Nephron progenitor cell (in vitro differentiated cells): Measurements from ENCODE around the gene CNPPD1.

Experiments used
- DNase-seq: peaks from one replicate; pipeline ENCODE4 v3.0.0; 2021
- H3K27ac Mint-ChIP-seq: 2 replicates; pipeline ENCODE4 v1.8.0; 2021; ENCODE audit warnings: mild to moderate bottlenecking, moderate library complexity, mixed read lengths
- H3K27me3 Mint-ChIP-seq: 2 replicates; pipeline ENCODE4 v1.8.0; 2021; ENCODE audit warnings: mild to moderate bottlenecking, low read depth, mixed read lengths; ENCODE audit not compliant: poor library complexity
- H3K36me3 Mint-ChIP-seq: 2 replicates; pipeline ENCODE4 v1.8.0; 2021; ENCODE audit warnings: low read depth, mixed read lengths
- H3K4me1 Mint-ChIP-seq: 2 replicates; pipeline ENCODE4 v1.8.0; 2021; ENCODE audit warnings: mixed read lengths
- H3K4me3 Mint-ChIP-seq: 2 replicates; pipeline ENCODE4 v1.8.0; 2021; ENCODE audit warnings: mild to moderate bottlenecking, moderate library complexity, mixed read lengths
- H3K9me3 Mint-ChIP-seq: 2 replicates; pipeline ENCODE4 v1.8.0; 2021; ENCODE audit warnings: mild to moderate bottlenecking, moderate library complexity, mixed read lengths
- TF ChIP-seq, protein P1 (sequence below): fragments of 200-600 bp; sonication (generic); IDR thresholded peaks from 2 replicates; pipeline ENCODE4 v1.5.0; 2021; ENCODE audit warnings: antibody characterized with exemption

CNPPD1 gene

DNA sequence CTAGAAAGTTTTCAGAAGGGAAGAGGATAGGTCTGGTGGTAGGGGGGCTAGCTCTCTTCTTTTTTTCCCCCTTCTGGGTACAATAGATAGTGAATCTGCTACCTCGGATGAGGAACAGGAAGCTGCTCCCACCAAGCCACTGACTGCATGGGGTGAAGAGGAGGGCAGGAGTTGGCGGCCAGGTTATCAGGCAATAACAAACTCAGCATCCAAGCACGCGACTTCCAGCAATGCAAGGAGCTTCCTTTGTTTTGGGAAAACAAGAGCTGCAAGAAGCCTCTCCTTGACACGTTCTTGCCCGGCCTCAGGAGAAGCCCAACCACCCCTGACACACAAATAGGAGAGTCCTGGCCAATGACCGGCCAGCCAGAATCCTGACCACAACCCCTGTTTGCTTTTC, 48.3 kb downstream of the CNPPD1 start:
- no peaks in the 10 kb centered on the region for H3K36me3 Mint-ChIP-seq
- peaks cover 5% of the 10 kb centered on the region for H3K4me1 Mint-ChIP-seq
- H3K4me3 Mint-ChIP-seq, result no peak overlapping the region
- H3K27ac Mint-ChIP-seq, result no peak overlapping the region
- TF ChIP-seq, protein P1, sequence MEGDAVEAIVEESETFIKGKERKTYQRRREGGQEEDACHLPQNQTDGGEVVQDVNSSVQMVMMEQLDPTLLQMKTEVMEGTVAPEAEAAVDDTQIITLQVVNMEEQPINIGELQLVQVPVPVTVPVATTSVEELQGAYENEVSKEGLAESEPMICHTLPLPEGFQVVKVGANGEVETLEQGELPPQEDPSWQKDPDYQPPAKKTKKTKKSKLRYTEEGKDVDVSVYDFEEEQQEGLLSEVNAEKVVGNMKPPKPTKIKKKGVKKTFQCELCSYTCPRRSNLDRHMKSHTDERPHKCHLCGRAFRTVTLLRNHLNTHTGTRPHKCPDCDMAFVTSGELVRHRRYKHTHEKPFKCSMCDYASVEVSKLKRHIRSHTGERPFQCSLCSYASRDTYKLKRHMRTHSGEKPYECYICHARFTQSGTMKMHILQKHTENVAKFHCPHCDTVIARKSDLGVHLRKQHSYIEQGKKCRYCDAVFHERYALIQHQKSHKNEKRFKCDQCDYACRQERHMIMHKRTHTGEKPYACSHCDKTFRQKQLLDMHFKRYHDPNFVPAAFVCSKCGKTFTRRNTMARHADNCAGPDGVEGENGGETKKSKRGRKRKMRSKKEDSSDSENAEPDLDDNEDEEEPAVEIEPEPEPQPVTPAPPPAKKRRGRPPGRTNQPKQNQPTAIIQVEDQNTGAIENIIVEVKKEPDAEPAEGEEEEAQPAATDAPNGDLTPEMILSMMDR, result no peak
- peaks cover 6% of the 10 kb centered on the region for H3K27me3 Mint-ChIP-seq
- DNase-seq, result no peak
- H3K9me3 Mint-ChIP-seq, result no peaks in the 10 kb centered on the region

DNA sequence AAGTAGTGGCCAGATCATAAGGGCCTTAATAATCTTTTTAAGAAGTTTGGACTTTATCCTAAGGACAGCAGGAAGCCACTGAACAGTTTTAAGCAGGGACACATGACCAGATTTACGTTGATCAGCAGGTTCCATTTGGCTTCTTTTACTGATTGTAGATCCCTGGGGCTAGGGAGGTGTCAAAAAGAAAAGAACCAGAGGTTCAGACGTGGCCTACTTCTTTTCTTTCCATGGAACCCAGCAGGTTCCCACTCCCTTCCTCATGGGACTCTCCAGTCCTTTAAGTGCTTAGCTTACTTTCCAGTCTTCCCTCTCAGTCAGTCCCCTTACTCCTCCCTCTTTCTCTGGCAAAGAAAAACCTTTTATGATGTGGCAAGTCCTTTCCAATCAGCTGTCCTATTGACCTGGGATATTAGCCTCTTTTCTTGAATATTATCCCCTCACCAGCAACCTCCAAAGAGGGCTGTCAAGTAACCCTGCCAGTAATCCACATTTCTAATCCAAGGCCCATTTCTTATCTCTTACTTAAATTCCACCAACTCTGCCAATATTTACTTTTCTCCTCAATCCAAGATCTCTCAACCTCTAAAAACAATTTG, 49.6 kb downstream of the CNPPD1 start:
- TF ChIP-seq, protein P1, result no peak
- Mint-ChIP-seq H3K36me3 (no peaks in the 10 kb centered on the region), H3K9me3 (no peaks in the 10 kb centered on the region), H3K4me3 (no peak overlapping the region), H3K27me3 (peaks cover 6% of the 10 kb centered on the region), H3K4me1 (peaks cover 5% of the 10 kb centered on the region), H3K27ac (no peak overlapping the region)
- no peak for DNase-seq

DNA sequence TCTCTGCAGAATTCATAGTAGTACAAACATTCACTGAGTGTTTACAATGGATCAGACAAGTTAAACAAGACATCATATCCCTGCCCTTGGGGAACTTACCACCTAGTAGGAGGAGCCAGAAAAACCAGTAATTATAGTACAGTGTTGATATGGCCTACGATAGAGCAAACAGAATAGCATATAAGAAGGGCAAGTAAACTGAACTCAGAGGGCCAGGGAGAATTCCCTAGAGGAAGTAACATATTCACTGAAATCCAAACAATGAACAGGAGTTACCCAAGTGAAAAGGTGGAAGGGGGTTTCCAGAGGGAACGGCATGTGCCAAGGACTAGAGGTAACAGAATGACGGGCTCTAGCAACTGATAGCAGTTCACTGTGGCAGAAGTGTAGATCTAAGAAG, 50.2 kb downstream of the CNPPD1 start:
- Mint-ChIP-seq H3K9me3 (no peaks in the 10 kb centered on the region), H3K27ac (no peak overlapping the region), H3K4me3 (no peak overlapping the region), H3K4me1 (peaks cover 5% of the 10 kb centered on the region), H3K27me3 (peaks cover 6% of the 10 kb centered on the region), H3K36me3 (no peaks in the 10 kb centered on the region)
- TF ChIP-seq, protein P1, result no peak
- DNase-seq, result no peak

DNA sequence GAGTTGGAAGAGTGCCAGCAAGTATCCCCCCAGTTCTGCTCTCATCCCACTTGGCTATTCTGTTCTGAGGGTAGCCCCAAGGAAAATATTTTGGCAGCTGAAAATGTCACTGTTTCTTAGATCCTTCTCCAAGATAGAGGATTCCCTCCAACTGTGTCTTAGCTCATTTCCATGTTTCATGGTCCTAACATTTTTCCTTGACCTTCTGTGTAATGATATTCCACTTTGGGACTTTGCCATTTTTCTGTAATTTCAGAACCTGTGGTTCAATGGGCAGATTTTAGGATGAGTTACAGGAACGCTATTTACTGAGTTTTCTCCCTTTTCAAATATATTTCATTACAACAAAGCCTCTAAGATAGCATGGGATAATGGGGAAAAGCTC, 50.8 kb downstream of the CNPPD1 start:
- Mint-ChIP-seq H3K36me3 (no peaks in the 10 kb centered on the region), H3K27ac (no peak overlapping the region), H3K9me3 (no peaks in the 10 kb centered on the region), H3K27me3 (peaks cover 8% of the 10 kb centered on the region), H3K4me1 (peaks cover 5% of the 10 kb centered on the region), H3K4me3 (no peak overlapping the region)
- TF ChIP-seq, protein P1, result no peak
- DNase-seq, result no peak

DNA sequence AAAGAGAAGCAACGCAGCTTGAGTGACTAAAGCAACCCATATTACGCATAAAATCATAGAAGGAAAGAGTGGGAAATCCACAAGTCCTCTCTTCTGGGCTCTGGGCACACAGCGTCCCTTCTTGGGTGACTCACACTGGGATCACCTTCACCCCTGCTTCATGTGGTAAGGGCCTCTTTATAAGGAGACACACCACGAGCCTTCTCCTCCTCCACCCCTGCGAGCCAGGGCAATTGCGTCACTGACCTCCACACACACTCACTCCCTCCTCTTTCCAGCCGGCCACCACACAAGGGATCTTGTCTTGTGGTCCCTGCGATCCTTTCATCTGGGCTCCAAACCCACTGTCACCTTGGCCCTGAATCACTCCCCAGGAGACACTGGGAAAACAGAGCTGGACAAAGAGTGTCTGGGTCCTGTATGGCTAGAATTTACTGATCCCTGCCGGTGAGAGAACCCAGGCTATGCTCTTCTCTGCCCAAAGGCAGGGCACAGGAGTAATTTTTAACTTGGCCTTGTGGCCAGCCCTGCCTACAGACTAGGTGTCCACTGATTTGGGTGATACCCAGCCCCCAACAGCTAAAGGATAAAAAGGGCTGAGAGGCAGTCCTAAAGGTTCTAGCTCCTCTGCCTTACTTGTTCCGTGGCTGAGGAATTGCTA, 51.4 kb downstream of the CNPPD1 start:
- Mint-ChIP-seq H3K9me3 (no peaks in the 10 kb centered on the region), H3K36me3 (no peaks in the 10 kb centered on the region), H3K27ac (no peak overlapping the region), H3K4me3 (no peak overlapping the region), H3K4me1 (peaks cover 5% of the 10 kb centered on the region), H3K27me3 (peaks cover 11% of the 10 kb centered on the region)
- TF ChIP-seq, protein P1, result no peak
- no peak for DNase-seq
